ENCODE results near the gene SPATA31E1.

- TF ChIP-seq CTCF (IDR thresholded peaks at IDR 0.05) = no peak
- no peak for TF ChIP-seq POLR2A (IDR thresholded peaks at IDR 0.05)
Observed at GRCh38 chr9:87880116-87880515, 2.6 kb upstream of the SPATA31E1 start.

Measured in testis (tissue), 2 donors.